Measurements from ENCODE around the gene INF2.

INF2 gene

DNA sequence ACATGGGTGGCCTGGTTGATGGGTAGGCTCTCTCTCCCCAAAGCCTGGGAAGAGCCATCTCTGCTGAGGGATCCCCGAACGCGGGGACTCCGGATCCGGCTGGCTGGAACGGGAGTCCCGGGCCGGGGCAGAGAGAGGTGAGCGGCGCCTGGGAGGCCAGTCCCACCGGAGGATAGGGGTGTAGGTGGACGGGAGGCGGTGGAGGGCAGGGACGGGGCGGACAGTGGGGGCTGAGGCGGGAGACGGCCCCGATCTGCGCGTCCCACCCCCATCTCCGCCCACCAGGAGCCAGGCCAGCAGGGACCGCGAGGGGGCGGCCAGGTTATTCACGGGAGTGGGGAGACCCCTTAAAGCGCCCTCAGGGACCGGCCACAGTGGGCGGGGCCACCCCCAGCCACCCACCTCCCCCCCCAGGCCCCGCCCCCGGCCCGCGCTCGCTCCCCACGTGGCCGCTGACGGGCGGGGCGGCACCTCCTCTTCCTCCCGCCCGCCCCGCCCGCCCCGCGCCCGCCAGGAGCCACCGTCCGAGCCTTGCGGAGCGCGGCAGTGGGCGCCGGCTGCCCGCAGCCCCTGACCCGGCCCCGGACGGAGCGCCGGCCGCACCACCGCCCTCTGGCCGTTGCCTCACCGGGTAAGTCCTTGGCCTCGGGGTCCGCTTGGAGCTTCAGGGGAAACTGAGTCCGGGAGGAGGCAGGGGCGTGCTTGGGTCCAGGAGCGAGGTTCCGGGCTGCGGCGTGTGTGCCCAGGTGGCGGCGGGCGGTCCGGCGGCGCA is at the start of gene INF2:
Gene INF2 (plus strand): TSS at position 510 of the 772 bp plus-strand sequence. CDS start 11,748 bp downstream, outside the sequence.
- H3K4me3 ChIP-seq (ENCODE audit: control insufficient read depth, low read depth, low read length) = peak within 1 kb of the TSS; percentile 79
- TF ChIP-seq, protein P1, sequence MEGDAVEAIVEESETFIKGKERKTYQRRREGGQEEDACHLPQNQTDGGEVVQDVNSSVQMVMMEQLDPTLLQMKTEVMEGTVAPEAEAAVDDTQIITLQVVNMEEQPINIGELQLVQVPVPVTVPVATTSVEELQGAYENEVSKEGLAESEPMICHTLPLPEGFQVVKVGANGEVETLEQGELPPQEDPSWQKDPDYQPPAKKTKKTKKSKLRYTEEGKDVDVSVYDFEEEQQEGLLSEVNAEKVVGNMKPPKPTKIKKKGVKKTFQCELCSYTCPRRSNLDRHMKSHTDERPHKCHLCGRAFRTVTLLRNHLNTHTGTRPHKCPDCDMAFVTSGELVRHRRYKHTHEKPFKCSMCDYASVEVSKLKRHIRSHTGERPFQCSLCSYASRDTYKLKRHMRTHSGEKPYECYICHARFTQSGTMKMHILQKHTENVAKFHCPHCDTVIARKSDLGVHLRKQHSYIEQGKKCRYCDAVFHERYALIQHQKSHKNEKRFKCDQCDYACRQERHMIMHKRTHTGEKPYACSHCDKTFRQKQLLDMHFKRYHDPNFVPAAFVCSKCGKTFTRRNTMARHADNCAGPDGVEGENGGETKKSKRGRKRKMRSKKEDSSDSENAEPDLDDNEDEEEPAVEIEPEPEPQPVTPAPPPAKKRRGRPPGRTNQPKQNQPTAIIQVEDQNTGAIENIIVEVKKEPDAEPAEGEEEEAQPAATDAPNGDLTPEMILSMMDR (conservative IDR thresholded peaks at IDR 0.05; ENCODE audit: control insufficient read depth, insufficient read depth, low read depth, low read length) = no peak
- DNase-seq (ENCODE audit: low read depth) = peak; percentile 25

DNA sequence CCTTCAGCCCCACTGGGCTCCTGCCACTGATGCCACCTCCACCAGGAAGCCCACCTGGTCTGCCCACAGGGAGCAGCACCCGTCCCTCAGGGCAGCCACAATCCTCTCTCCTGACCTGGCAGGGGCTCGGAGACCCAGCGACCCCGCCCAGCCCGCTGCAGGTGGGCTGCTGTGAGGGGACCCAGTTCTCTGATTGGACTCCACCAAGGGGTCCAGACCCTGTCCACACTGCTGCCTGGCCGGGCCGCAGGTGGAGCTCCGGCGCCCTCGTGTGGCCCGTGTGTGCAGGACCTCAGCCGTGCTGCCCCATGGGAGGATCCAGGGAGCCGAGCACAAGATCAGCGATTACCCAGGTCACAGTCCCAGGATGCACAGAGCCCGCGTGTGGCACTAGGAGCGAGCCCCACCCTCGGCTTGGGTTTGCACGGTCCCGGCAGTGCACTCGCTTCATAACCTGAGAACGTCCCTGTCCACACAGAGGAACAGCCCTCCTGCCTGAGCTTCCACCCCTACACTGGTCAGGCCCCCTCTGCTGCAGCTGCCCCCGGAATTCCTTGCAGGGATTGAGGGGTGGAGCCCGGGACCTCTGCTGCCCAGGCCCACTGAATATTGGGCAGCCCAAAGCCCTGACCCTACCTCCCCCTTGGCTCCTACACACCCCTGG is 49.4 kb upstream of the INF2 start:
- no peak overlapping the region for H3K4me3 ChIP-seq (ENCODE audit: control insufficient read depth, low read depth, low read length)
- peak; percentile 38 for DNase-seq (ENCODE audit: low read depth)
- TF ChIP-seq, protein P1 (conservative IDR thresholded peaks at IDR 0.05; ENCODE audit: control insufficient read depth, insufficient read depth, low read depth, low read length) = peak; percentile 76

DNA sequence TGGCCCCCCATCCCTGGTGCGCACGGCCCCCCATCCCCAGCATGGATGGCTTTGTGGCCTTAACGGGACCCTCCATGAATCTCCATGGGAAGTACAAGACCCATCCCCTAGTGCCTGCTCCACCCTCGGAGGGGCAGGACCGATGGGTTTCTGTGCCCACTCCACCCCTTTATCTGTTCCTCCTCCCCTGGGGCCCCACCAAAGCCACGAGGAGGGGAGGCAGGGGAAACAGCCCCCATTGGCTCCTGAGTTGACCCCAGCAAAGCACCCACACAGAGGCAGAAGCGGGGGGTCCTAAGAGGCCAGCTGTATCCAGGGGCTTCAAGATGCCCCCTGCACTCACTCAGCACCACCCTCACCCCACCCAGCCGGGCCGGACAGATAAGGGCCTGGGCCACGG is 48.7 kb upstream of the INF2 start:
- H3K4me3 ChIP-seq (ENCODE audit: control insufficient read depth, low read depth, low read length) = no peak overlapping the region
- DNase-seq (ENCODE audit: low read depth) = no peak
- TF ChIP-seq, protein P1 (conservative IDR thresholded peaks at IDR 0.05; ENCODE audit: control insufficient read depth, insufficient read depth, low read depth, low read length) = no peak

DNA sequence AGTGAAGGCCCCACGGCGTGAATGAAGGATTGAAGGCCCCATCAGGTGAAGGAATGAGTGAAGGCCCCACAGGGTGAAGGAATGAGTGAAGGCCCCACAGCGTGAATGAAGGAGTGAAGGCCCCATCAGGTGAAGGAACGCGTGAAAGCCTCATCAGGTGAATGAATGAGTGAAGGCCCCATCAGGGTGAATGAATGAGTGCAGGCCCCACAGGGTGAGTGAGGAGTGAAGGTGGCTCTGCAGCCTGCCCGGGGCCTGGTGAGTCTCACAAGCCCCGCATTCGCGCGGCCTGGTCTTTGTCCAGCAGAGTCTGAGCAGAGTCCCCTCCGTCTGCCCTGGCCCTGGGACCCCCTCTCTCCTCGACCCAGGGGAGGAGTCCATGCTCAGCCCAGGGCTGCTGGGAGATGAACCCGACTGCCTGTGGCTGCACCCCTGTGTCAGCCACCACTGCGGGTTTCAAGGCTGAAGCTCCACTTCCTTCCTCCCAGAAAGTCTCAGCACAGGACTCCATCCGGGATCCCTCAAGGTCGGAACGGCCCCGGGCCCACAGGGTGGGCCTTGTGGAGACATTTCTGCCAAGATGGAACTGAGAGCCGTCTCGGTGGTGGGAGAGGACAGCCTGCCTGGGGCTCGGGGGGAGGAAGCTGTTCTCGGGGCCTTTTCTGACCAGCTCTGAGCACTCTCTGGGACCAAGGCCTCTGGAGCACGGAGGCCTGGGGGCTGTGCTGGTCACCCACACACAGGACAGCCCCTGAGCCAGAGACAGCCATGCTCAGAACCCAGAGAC is 47.5 kb upstream of the INF2 start:
- H3K4me3 ChIP-seq (ENCODE audit: control insufficient read depth, low read depth, low read length) = no peak overlapping the region
- no peak for DNase-seq (ENCODE audit: low read depth)
- TF ChIP-seq, protein P1 (conservative IDR thresholded peaks at IDR 0.05; ENCODE audit: control insufficient read depth, insufficient read depth, low read depth, low read length) = no peak

DNA sequence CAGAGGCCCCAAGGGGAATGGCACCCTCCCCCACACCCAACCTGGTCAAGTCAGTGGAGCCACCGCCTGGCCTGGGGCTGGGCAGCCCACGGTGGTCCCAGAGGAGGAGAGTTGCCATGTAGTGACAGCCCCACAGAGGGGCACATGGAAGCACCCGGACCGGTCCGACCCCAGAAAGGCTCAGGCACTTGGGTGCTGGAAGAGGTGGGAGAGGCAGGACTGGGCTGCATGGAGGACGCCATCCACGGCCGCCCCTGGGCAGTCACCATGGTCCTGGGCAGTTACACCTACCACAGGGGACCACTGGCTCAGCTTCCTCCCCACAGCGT is 46.9 kb upstream of the INF2 start:
- no peak overlapping the region for H3K4me3 ChIP-seq (ENCODE audit: control insufficient read depth, low read depth, low read length)
- TF ChIP-seq, protein P1 (conservative IDR thresholded peaks at IDR 0.05; ENCODE audit: control insufficient read depth, insufficient read depth, low read depth, low read length) = no peak
- DNase-seq (ENCODE audit: low read depth) = no peak

DNA sequence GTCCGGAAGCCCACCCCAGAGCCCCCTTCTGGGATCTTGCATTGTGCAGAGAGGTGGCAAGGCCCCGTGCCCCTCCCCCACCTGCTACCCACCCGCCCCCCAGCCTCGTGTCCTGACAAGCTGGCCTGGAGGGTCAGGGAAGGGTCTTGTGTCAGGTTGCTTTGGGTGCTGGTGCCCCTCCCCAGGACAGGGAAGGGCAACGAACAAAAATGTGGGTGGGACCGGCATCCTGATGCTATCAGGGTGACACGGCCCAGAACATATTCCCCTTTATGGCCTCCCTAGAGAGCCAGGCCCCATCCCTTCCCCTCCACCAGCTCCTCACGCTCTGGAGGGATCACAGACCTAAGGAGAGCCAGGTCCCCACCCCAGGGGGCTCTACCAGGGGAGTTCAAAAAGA is 46.1 kb upstream of the INF2 start:
- DNase-seq (ENCODE audit: low read depth) = no peak
- TF ChIP-seq, protein P1 (conservative IDR thresholded peaks at IDR 0.05; ENCODE audit: control insufficient read depth, insufficient read depth, low read depth, low read length) = no peak
- no peak overlapping the region for H3K4me3 ChIP-seq (ENCODE audit: control insufficient read depth, low read depth, low read length)

Data from fibroblast of mammary gland (primary cell).